ENCODE results near the gene PHF21A. TPM values are rescaled to one million over a fixed set of nuclear protein-coding genes. Genes with fewer than 3 reads are reported as not detected.

PHF21A gene
- total and polyA plus RNA-seq, 2 of the 8 experiments (the other 6 are each of a cell fraction or from before 2014, with no cell fraction given), result 17.6 to 40.3 TPM

DNA sequence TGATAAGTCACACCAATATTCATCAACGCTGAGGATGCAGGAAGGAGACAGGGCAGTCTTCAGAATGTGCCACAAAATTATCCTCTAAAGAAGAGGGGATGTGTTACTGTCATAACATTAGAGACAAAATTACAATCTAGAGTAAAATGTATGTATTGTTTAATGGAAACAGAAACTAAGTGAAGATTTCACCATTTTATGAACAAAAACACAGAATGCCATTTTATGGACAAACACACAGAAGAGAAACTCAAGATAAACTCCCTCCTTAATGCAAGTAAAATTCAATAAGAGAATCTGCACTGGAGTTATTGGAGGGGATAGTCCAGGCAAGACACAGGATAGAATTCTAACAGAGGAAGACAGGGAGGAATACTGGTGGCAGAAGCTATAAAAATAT, 136.0 kb downstream of the PHF21A start (continued):
- TF ChIP-seq PHF8 (conservative IDR thresholded peaks at IDR 0.05; ENCODE audit: low read depth, low read length), result no peak
- no peak for TF ChIP-seq TEAD4 (IDR thresholded peaks at IDR 0.05; ENCODE audit: low read depth, low read length)
